GM12878 (cell line): Measurements from ENCODE around the gene KRTAP5-11. TPM values are rescaled to one million over a fixed set of nuclear protein-coding genes. Genes with fewer than 3 reads are reported as not detected.

Source experiments
- BCLAF1 ChIP-seq: fragments of 450-650 bp; IDR thresholded peaks from 2 replicates; pipeline ENCODE4 v1.6.1; 2017; ENCODE audit warnings: antibody characterized with exemption, mild to moderate bottlenecking, moderate library complexity
- ZNF274 ChIP-seq: IDR thresholded peaks from one replicate; pipeline ENCODE4 v1.8.0; 2011; ENCODE audit not compliant: insufficient read length, insufficient read depth
- ZNF687 ChIP-seq: fragments of 450-650 bp; IDR thresholded peaks from 2 replicates; pipeline ENCODE4 v1.6.1; 2017; ENCODE audit warnings: mild to moderate bottlenecking, moderate library complexity
- polyA plus RNA-seq, 11 experiments: library from polyadenylated mRNA; depleted of rRNA in 4 of 11; unstranded in 6 of 11; stranded (reverse) in 5 of 11; fragments of >200 nt; fragmentation: Nextera tagmentation in 4 of 11; fragmentation: Illumina TruSeq in 1 of 11; extraction: Ambion mirVana in 4 of 11; extraction: Trizol in 1 of 11; gene quantifications; 1 replicate in 1 of 11; 2 replicates in 10 of 11; pipeline versions ENCODE4 v1.2.1 to v1.2.3, GENCODE V29; 2011 to 2016; ENCODE audit warnings: inconsistent platforms in 2 of 11, missing spikeins in 2 of 11, low read depth in 1 of 11
- total RNA-seq, 4 experiments: library from RNA; depleted of rRNA in 3 of 4; stranded (reverse); fragments of >200 nt in 3 of 4; fragmentation: Illumina TruSeq in 1 of 4; extraction: Trizol in 1 of 4; gene quantifications; 2 replicates each; pipeline versions ENCODE4 v1.2.1 to v1.2.3, GENCODE V29; 2013 to 2021

KRTAP5-11 gene
- total and polyA plus RNA-seq, 10 of the 15 experiments (the other 5 are each of a cell fraction or from before 2014, with no cell fraction given), result not detected

DNA sequence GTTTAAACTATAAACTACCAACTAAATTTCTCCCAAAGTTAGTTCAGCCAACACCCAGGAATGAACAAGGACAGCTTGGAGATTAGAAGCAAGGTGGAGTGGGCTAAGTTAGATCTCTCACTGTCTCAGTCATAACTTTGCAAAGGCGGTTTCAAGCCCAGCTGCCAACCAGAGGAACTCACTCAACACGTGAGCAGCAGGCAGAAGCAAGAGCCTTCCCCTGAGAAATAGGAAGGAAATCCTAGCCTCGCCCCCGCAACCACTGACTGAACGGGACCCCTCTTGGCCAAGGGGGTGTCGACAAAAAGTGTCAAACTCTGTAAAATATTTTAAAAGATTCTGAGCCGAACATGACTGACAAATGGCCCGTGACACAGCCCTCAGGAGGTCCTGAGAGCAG, 38.8 kb downstream of the KRTAP5-11 start (continued):
- no peak for TF ChIP-seq ZNF687
- TF ChIP-seq BCLAF1, result no peak
- no peak for TF ChIP-seq ZNF274
